Fibroblast of peridontal ligament (primary cell): ENCODE measurements around the gene CARD10.

ENCODE experiments used
- DNase-seq: peaks from one replicate; pipeline ENCODE4 v3.0.0-alpha.2; 2010; ENCODE audit errors: extremely low read depth

CARD10 gene, protein sequence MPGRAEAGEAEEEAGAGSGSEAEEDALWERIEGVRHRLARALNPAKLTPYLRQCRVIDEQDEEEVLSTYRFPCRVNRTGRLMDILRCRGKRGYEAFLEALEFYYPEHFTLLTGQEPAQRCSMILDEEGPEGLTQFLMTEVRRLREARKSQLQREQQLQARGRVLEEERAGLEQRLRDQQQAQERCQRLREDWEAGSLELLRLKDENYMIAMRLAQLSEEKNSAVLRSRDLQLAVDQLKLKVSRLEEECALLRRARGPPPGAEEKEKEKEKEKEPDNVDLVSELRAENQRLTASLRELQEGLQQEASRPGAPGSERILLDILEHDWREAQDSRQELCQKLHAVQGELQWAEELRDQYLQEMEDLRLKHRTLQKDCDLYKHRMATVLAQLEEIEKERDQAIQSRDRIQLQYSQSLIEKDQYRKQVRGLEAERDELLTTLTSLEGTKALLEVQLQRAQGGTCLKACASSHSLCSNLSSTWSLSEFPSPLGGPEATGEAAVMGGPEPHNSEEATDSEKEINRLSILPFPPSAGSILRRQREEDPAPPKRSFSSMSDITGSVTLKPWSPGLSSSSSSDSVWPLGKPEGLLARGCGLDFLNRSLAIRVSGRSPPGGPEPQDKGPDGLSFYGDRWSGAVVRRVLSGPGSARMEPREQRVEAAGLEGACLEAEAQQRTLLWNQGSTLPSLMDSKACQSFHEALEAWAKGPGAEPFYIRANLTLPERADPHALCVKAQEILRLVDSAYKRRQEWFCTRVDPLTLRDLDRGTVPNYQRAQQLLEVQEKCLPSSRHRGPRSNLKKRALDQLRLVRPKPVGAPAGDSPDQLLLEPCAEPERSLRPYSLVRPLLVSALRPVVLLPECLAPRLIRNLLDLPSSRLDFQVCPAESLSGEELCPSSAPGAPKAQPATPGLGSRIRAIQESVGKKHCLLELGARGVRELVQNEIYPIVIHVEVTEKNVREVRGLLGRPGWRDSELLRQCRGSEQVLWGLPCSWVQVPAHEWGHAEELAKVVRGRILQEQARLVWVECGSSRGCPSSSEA

DNA sequence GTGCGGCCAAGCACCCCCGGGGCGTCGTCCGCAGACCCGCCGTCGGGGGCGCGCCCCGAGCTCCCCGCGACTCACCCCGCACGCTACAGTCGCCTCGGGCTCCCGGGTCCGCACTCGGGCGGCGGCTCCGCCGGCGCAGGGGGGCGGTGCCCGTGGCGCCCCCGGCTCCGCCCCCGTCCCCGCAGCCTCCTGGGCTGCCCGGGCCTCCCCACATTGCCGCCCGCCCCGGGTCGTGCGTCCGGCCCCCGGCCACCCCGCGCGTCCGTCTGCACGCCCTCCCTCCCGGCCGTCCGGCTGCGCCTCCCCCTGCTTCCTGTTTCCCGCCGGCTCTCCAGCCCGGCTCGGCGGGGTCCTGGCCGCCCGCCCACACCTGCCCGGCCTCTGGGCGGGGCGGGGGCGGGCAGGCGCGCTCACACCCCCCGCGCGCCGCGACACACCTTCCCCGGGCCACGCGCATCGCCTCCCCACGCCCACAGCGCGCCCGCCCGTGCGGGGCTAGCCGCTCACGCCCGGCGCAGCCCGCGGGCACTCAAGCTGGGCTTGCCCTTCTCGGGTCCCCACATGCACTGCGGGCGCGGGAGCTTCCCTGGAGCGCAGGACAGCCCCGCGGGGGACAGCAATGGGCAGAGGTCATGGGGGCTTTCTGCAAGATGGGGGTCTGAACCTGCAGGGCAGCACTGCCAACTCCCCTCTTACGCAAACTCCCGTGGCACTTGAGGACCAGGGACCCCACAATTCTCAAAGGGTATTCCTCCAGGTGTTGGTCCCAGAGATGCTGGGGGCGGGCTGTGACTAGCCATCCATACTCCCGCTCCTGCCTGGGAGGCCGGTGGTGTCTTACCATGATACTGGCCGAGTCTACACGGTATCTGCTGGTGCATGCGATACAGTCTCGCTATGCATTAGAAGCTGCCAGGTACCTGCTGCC is at the start of gene CARD10:
Gene CARD10, minus strand, starts transcription at position 148 of the 928 bp plus-strand sequence. CDS start 215 bp downstream, outside the sequence.
- DNase-seq, result no peak

DNA sequence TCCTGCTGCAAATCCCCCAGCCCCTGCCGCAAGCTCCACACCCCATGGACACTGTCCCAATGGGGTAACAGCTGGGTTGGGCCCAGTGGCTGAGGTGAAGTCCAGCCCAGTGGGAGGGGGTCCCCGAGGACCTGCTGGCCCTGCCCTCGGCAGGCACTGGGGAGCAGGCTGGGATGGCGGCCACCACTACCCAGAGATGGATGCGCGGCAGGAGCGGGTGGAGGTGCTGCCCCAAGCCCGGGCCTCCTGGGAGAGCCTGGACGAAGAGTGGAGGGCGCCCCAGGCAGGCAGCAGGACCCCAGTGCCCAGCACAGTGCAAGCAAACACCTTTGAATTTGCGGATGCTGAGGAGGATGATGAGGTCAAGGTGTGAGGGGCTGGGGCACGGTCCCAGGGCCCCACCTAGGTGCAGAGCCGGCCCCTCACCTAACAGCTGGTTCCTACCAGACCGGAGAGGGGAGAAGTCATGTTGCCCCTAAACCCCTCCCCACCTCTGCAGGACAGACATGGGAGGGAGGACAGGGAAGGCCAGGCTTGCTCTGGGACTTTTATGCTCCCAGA is 49.3 kb upstream of the CARD10 start:
- no peak for DNase-seq

DNA sequence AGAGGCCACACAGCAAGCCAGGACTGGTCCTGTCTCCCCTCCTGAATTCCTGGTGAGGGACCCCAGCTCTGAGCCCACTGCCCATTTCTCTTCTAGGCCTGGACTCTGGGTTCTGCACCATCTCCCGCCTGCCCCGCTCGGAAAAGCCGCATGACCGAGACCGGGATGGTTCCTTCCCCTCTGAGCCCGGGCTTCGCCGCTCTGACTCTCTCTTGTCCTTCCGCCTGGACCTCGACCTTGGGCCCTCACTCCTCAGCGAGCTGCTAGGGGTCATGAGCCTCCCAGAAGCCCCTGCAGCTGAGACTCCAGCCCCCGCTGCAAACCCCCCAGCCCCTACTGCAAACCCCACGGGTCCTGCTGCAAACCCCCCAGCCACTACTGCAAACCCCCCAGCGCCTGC is 48.8 kb upstream of the CARD10 start:
- no peak for DNase-seq

- peak; percentile 54 for DNase-seq
These were observed 47.9 kb upstream of the CARD10 start for GRCh38 chr22:37566903-37567798.

- no peak for DNase-seq
These were observed 47.2 kb upstream of the CARD10 start for GRCh38 chr22:37566329-37566837.

DNA sequence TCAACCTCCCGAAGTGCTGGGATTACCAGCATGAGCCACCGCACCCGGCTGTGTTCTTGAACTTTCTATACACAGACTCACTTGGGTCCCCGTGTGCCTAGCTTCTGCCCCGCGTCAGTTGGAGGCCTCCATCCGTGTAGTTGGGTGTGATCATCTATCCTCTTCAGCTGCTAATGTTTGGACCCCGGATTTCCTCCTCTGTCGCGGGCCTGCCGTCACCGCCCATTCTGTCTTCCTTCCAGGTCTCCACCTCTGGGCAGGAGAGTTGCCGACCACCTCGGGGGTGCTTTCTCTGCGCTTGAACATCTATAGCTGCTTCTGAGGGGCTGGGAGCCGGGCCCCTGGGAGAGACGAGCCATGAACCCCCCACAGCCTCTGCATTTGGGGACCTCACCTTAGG is 46.6 kb upstream of the CARD10 start:
- no peak for DNase-seq

- peak; percentile 33 for DNase-seq
These were observed 45.0 kb upstream of the CARD10 start for GRCh38 chr22:37564111-37564711.

DNA sequence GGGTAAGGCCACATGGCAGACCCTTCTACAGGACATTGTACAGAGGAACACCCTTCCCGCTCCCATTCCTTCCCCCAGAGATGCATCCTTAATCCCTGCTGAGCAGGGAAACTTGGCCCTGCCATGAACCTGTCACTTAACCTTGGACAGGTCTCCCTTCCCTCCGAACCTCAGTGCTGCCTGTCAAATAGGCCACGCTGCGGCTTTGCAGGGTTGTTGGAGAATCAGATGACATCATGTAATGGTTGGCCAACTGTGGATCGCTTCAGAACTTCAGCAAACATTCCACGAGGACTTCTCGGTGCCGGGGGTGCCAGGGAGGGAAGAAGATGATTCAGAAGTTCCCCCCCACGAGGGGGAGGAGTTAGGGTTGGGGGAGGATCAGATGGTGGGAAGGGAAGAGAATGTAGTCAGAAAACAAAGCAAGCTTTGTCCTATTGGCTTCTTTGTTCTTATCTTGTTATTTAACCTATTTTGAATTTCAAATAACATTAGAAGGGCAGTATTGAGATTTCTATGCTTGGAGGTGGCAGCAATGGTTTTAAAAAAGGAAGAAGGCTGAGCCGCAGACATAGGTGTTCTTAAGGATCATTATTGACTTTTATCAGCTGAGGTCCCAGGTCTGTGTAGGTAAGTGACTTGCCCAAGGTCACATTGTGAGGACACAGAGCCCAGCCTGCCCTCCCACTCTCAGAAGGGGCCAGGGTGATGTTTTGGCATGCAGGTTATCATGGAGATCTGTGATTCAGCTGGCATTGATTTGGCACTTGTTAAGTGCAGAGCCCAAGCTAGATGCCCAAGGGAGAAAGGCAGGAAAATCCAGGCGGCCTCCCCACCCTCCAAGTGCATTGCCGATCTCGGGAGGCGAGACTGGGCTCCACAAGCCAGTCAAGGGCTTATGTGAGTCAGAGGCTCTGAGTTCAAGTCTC is 44.2 kb upstream of the CARD10 start:
- peak; percentile 94 for DNase-seq

GRCh38 chr22:37562049-37562875 is 43.0 kb upstream of the CARD10 start:
- no peak for DNase-seq

DNA sequence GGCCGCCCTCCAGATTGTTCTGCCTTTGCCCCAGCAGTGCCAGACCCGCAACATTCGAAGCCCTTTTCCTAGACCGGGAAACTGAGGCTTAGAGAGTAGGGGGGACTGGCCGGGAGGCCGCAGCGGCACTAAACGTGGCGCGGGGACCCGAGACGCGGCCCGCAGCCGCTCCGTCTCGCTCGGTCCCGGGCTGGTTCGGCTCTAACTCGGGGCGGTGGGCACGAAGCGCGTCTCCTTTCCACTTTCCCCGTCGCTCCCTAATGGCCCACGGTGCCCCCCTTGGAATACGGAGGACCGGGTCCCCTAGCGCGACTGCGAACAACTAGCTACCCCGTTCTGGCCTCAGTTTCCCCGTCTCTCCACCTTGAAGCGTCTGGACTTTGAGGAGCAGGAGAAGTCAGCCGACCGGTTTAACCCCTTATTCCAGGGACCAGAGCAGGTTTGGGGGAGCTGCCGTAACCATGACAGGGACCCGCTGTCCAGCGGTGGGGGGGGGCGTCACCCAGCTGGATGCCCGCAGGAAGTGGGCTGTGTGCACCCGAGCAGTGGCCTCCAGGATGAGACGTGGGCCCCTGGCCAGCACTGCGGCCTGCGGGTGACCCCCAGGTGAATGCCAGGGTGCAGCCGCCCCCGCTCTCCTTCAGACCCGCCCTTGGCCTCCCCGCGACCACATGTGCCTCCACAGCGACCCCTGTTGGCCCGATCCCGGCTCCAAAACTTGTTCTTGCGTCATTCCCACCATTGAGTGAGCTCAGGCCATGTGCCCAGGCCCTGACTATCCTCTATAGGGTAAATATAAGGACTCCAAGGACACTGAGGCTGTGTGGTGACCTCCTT is 42.2 kb upstream of the CARD10 start:
- peak; percentile 88 for DNase-seq

DNA sequence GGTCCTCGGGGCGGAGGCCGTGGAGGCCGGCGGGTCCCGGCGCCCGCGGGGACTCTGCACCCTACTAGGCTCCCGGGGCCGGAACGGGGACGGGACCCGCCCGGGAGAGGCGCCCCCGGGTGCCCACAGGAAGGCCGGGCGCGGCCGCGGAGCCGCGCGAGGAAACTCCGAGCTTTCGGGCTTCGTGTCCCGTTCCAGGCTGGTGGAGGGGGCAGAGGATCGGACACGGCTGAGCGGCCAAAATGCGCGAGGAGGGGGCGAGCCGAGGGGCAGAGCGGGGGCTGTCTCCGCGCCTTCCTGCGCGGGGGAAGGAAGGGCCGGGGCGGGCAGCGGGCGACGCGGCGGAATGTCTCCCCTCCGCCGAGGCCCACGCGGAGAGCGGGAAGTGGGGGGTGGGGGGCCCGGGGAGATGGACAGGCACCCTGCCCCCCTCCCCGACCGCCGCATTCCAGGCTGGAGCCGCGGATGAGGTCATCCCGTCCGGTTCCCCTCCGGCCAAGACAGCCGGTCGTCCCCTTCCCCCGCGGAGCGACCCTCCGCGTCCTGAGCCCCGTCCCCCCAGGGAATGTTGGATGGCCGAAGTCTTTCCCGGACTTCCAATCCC is 41.5 kb upstream of the CARD10 start:
- DNase-seq, result peak; percentile 27

- peak; percentile 41 for DNase-seq
These were observed 40.8 kb upstream of the CARD10 start, which contains the start of gene CDC42EP1 for GRCh38 chr22:37559901-37560607. CDC42EP1 (plus strand) TSS chr22:37560480; CDS start chr22:37566350, 5,870 bp downstream.

DNA sequence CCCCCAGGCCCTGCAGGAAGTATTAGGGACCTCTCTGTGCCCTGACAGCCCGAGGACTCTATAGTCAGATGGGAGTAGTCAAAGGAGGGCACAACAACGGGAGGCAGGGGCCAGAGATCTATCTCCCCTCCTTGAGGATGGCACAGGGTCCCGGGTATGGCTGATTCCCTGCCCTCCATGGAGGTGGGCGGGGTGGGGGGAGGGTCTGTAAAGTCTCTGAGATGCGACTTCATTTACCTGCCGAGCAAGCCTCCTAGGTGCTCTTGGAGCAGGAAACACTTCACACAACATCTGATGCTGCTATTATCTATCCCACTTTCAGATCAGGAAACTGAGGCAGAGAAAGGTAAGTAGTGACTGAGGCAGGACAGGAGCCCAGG is 40.3 kb upstream of the CARD10 start:
- DNase-seq, result no peak

GRCh38 chr22:37558815-37559214 is 39.6 kb upstream of the CARD10 start:
- DNase-seq, result no peak

- DNase-seq, result no peak
These were observed 38.2 kb upstream of the CARD10 start for GRCh38 chr22:37557321-37558001.
